B cell (primary cell): ENCODE data around the gene RBP3. TPM values are rescaled to one million over a fixed set of nuclear protein-coding genes. Genes with fewer than 3 reads are reported as not detected.

Experiments used
- ATAC-seq: fragments of 200-7000 bp; cut with Tn5 transposase; one replicate; pipeline ENCODE4 v1.10.0; 2021; ENCODE audit warnings: low read depth, mild to moderate bottlenecking, moderate number of reproducible peaks, moderate library complexity
- CTCF ChIA-PET: fragments of 350-600 bp; sonication (Branson Sonifier 250); formaldehyde crosslinking; loops from one replicate; lab custom pipeline; 2021; ENCODE audit warnings: antibody characterized with exemption, inconsistent platforms; lab: Charles Lee
- POLR2A ChIA-PET: fragments of 350-600 bp; sonication (Branson Sonifier 250); formaldehyde crosslinking; loops from one replicate; lab custom pipeline; 2021; ENCODE audit warnings: antibody characterized with exemption; lab: Charles Lee
- DNase-seq: peaks from one replicate; pipeline ENCODE4 v3.0.0; 2013
- H2AFZ ChIP-seq: 2 replicates; pipeline ENCODE4 v1.6.1; 2012; ENCODE audit warnings: mild to moderate bottlenecking, low read depth, low read length; ENCODE audit not compliant: insufficient read depth, poor library complexity, severe bottlenecking
- H3K27ac ChIP-seq, 2 donors: 1 replicate in 1 of 2; 2 replicates in 1 of 2; pipeline ENCODE4 v1.5.1; 2012 to 2013; ENCODE audit warnings: low read length in 2 of 2, mild to moderate bottlenecking in 2 of 2, moderate library complexity in 1 of 2
- H3K27me3 ChIP-seq, 4 experiments: fragments of 200-600 bp in 1 of 4; sonication (generic) in 1 of 4; replicated peaks in 1 of 4; 1 replicate in 2 of 4; 2 replicates in 2 of 4; pipeline versions ENCODE4 v1.6.1 to v1.7.0; 2013 to 2016; ENCODE audit warnings: low read length in 3 of 4, mild to moderate bottlenecking in 2 of 4, mixed read lengths in 1 of 4, moderate library complexity in 1 of 4; ENCODE audit not compliant: insufficient read depth in 4 of 4, control insufficient read depth in 3 of 4; ENCODE audit errors: control extremely low read depth in 1 of 4
- H3K36me3 ChIP-seq, 2 experiments: replicated peaks in 1 of 2; 1 replicate in 1 of 2; 2 replicates in 1 of 2; pipeline versions ENCODE4 v1.6.1 to v1.7.1; 2013; ENCODE audit warnings: low read length in 1 of 2; ENCODE audit not compliant: insufficient read depth in 2 of 2, control insufficient read depth in 1 of 2; ENCODE audit errors: control extremely low read depth in 1 of 2, extremely low read depth in 1 of 2
- H3K4me1 ChIP-seq, 2 donors: fragments of 200-600 bp in 1 of 2; sonication (generic) in 1 of 2; 1 replicate in 1 of 2; 2 replicates in 1 of 2; pipeline versions ENCODE4 v1.5.1 to v1.6.1; 2013 to 2017; ENCODE audit warnings: low read length in 2 of 2; ENCODE audit not compliant: control insufficient read depth in 2 of 2, insufficient read depth in 2 of 2
- H3K4me2 ChIP-seq: replicated peaks from 2 replicates; pipeline ENCODE3; 2012; ENCODE audit warnings: mild to moderate bottlenecking, low read depth, low read length; ENCODE audit not compliant: poor library complexity, severe bottlenecking
- H3K4me3 ChIP-seq, 5 experiments: fragments of 200-600 bp in 1 of 5; sonication (generic) in 1 of 5; 1 replicate in 3 of 5; 2 replicates in 2 of 5; pipeline versions ENCODE4 v1.5.1 to v1.7.0; 2011 to 2016; ENCODE audit warnings: low read length in 4 of 5, mild to moderate bottlenecking in 4 of 5, low read depth in 2 of 5, control low read depth in 1 of 5, moderate library complexity in 1 of 5; ENCODE audit not compliant: insufficient read depth in 1 of 5; ENCODE audit errors: control extremely low read depth in 1 of 5, extremely low read depth in 1 of 5
- H3K79me2 ChIP-seq: fragments of 200-600 bp; sonication (generic); one replicate; pipeline ENCODE4 v1.6.0; 2016; ENCODE audit warnings: low read length; ENCODE audit not compliant: control insufficient read depth, insufficient read depth
- H3K9ac ChIP-seq: fragments of 200-600 bp; sonication (generic); 2 replicates; pipeline ENCODE4 v1.6.1; 2017; ENCODE audit warnings: mild to moderate bottlenecking, low read length, moderate library complexity
- H3K9me3 ChIP-seq, 3 donors: one replicate each; pipeline versions ENCODE4 v1.6.1 to v1.7.1; 2013; ENCODE audit warnings: low read length in 2 of 3; ENCODE audit not compliant: control insufficient read depth in 2 of 3, insufficient read depth in 1 of 3; ENCODE audit errors: control extremely low read depth in 1 of 3
- H4K20me1 ChIP-seq: 2 replicates; pipeline ENCODE4 v1.6.0; 2012; ENCODE audit warnings: mild to moderate bottlenecking, low read length; ENCODE audit not compliant: insufficient read depth, control insufficient read depth, poor library complexity, severe bottlenecking
- H3K27ac Mint-ChIP-seq: one replicate; pipeline ENCODE4 v1.8.0; 2021; ENCODE audit warnings: mixed read lengths
- H3K27me3 Mint-ChIP-seq: one replicate; pipeline ENCODE4 v1.8.0; 2021; ENCODE audit warnings: mixed read lengths
- H3K4me1 Mint-ChIP-seq: one replicate; pipeline ENCODE4 v1.8.0; 2021; ENCODE audit warnings: mixed read lengths
- H3K4me3 Mint-ChIP-seq: one replicate; pipeline ENCODE4 v1.8.0; 2021; ENCODE audit warnings: mixed read lengths
- H3K9me3 Mint-ChIP-seq: one replicate; pipeline ENCODE4 v1.8.0; 2022; ENCODE audit warnings: mixed read lengths; ENCODE audit not compliant: insufficient read depth
- EZH2 ChIP-seq: IDR thresholded peaks from 2 replicates; pipeline ENCODE4 v1.6.1; 2012; ENCODE audit warnings: borderline replicate concordance, low read depth, mild to moderate bottlenecking, moderate library complexity, low read length; ENCODE audit not compliant: insufficient read depth, poor library complexity, severe bottlenecking
- WGBS: methylation state at CpG from one replicate; pipeline ENCODE4 v1.1.5; 2013; ENCODE audit warnings: missing lambda C conversion rate; ENCODE audit not compliant: insufficient coverage; 5-methylcytosine and 5-hydroxymethylcytosine counted together
- intact Hi-C: fragments of 100-400 bp; cut with micrococcal nuclease; formaldehyde crosslinking; loops from one replicate; pipeline ENCODE4 v1.10.0; 2022
- polyA plus RNA-seq: library from polyadenylated mRNA; depleted of rRNA; stranded (reverse); fragments of >200 nt; gene quantifications from 2 replicates; pipeline ENCODE4 v1.2.3, GENCODE V29; 2012
- total RNA-seq, 2 donors: library from RNA; stranded (reverse); fragments of 120-200 nt in 1 of 2; gene quantifications; 1 replicate in 1 of 2; 2 replicates in 1 of 2; pipeline versions ENCODE4 v1.2.3 to v1.2.4, GENCODE V29; 2013 to 2022
- TF ChIP-seq, protein P1 (sequence below): fragments of 200-600 bp; IDR thresholded peaks from one replicate; pipeline ENCODE4 v1.8.0; 2022; ENCODE audit warnings: antibody characterized with exemption, mild to moderate bottlenecking

Gene RBP3
- total and polyA plus RNA-seq, 2 donors (not counting 1 experiment from before 2014, with no cell fraction given) = not detected

DNA sequence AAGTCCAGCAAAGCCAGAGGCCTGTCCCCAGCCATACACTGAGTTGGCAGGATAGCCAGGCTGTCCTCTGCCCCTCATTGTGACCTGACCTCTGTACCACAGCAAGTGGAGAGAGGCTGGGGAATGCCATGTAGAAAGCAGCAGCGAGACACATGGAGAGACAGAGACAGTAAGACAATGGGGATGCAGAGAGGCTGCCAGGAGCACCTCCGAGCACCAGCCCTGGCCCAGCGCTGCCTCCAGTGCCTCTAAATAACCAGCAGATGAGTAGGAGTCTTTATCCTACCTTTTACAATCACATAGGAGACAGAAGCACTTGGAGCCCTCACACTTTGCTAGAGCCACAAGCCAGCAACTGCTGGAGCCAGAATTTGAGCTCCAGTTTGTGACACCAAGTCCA lies 17.8 kb upstream of the RBP3 start:
- POLR2A ChIA-PET = no interaction called here
- Mint-ChIP-seq H3K9me3 (no peaks in the 10 kb centered on the region), H3K4me3 (no peak overlapping the region), H3K27me3 (peaks cover 6% of the 10 kb centered on the region), H3K4me1 (no peaks in the 10 kb centered on the region), H3K27ac (no peak overlapping the region)
- Histone ChIP-seq H2AFZ (no peak overlapping the region), H3K9ac (no peak overlapping the region), H3K79me2 (no peaks in the 10 kb centered on the region), H3K27me3 (no peaks in the 10 kb centered on the region), H3K4me2 (no peak overlapping the region), H4K20me1 (no peaks in the 10 kb centered on the region), H3K9me3 (peaks cover 0 to 15% (median 0%) of the 10 kb centered on the region in 3 donors), H3K36me3 (no peaks in the 10 kb centered on the region), H3K27ac (no peak overlapping the region), H3K4me3 (no peak overlapping the region), H3K4me1 (no peaks in the 10 kb centered on the region)
- no peak for ATAC-seq
- 92% methylated on average over 2 of the region's 3 CpGs for WGBS
- DNase-seq = no peak
- no peak for TF ChIP-seq EZH2
- TF ChIP-seq, protein P1, sequence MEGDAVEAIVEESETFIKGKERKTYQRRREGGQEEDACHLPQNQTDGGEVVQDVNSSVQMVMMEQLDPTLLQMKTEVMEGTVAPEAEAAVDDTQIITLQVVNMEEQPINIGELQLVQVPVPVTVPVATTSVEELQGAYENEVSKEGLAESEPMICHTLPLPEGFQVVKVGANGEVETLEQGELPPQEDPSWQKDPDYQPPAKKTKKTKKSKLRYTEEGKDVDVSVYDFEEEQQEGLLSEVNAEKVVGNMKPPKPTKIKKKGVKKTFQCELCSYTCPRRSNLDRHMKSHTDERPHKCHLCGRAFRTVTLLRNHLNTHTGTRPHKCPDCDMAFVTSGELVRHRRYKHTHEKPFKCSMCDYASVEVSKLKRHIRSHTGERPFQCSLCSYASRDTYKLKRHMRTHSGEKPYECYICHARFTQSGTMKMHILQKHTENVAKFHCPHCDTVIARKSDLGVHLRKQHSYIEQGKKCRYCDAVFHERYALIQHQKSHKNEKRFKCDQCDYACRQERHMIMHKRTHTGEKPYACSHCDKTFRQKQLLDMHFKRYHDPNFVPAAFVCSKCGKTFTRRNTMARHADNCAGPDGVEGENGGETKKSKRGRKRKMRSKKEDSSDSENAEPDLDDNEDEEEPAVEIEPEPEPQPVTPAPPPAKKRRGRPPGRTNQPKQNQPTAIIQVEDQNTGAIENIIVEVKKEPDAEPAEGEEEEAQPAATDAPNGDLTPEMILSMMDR = no peak
- intact Hi-C loops = no loop called here
- CTCF ChIA-PET = interaction anchor here (1.7 kb wide), 1 partner anchor 11 kb away, joined by 4 read pairs; no protein-coding TSS in a partner anchor

DNA sequence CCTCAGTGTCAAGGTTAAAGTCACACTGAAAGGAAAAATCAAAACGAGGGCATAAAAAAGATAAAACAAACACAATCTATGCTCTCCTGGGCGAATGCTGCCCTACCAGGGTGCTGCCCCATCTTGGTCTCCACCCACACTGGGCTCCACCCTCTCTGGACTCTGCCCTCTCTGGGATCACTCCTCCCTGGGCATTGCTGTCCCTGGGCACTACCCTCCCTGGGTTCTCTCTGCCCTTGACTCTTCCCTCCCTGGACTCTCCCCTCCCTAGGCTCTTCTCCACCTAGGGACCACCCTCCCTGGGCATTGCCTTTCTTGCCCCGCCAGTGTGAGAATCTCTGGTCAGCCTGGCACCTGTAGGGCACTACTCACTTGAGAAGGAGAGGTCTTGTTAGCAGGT lies 17.4 kb upstream of the RBP3 start:
- Histone ChIP-seq H2AFZ (no peak overlapping the region), H3K4me1 (no peaks in the 10 kb centered on the region), H3K4me2 (no peak overlapping the region), H3K27me3 (no peaks in the 10 kb centered on the region), H3K9me3 (peaks cover 0 to 15% (median 0%) of the 10 kb centered on the region in 3 donors), H3K9ac (no peak overlapping the region), H3K4me3 (no peak overlapping the region), H3K27ac (no peak overlapping the region), H3K79me2 (no peaks in the 10 kb centered on the region), H3K36me3 (no peaks in the 10 kb centered on the region), H4K20me1 (no peaks in the 10 kb centered on the region)
- DNase-seq (no peak), ATAC-seq (no peak)
- WGBS = 87% methylated on average over 2 of the region's 3 CpGs
- no peaks in the 10 kb centered on the region for H3K4me1 Mint-ChIP-seq
- intact Hi-C loops = no loop called here
- ChIA-PET CTCF (interaction anchor here (1.7 kb wide), 1 partner anchor 10 kb away, joined by 4 read pairs; no protein-coding TSS in a partner anchor), POLR2A (no interaction called here)
- H3K27me3 Mint-ChIP-seq = peaks cover 6% of the 10 kb centered on the region
- no peak overlapping the region for H3K4me3 Mint-ChIP-seq
- TF ChIP-seq, protein P1 = no peak
- TF ChIP-seq EZH2 = no peak
- H3K9me3 Mint-ChIP-seq = no peaks in the 10 kb centered on the region
- H3K27ac Mint-ChIP-seq = no peak overlapping the region
